Measurements from ENCODE around the gene VPS9D1. TPM values are rescaled to one million over a fixed set of nuclear protein-coding genes. Genes with fewer than 3 reads are reported as not detected.

Gene VPS9D1
- polyA plus RNA-seq, 1 donor, result 13.4 TPM

DNA sequence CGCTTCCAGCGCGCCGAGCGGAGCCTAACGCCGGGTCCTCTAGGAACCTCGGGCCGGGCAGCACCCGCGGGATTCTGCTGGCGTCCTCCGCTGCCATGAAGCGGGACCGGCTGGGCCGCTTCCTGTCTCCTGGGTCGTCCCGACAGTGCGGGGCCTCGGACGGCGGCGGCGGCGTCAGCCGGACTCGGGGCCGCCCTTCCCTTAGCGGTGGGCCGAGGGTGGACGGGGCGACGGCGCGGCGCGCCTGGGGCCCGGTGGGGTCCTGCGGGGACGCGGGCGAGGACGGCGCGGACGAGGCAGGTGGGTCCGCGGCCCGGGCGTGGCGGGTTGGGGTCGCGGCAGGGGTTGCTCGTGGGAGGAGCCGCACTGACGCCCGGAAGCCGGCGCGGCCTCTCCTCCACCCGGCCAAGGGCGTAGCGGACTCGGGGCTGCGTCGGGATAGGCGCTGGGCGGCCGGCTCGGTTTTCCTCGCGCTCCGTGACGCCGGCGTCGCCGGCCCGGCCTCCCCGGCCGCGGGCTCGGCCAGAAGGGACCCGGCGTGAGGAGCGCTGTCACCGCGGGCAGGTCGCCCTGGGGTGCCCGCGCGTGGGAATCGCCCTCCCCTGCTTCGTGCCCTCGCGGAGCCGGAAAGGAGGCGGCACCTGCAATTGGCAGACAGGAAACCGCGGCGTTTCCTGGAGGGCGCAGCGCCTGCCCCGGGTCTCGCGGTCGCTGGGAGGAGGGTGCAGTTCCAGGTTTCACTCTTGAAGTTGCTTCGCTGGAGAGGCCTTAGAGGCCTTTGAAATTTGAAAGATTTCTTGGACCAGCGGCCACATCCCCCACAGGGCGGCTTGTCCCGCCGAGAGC lies 1.1 kb upstream of the VPS9D1 start:
- WGBS (ENCODE audit: insufficient coverage, low lambda C conversion rate), result no CpG with 5 or more reads among the region's 112 CpGs

DNA sequence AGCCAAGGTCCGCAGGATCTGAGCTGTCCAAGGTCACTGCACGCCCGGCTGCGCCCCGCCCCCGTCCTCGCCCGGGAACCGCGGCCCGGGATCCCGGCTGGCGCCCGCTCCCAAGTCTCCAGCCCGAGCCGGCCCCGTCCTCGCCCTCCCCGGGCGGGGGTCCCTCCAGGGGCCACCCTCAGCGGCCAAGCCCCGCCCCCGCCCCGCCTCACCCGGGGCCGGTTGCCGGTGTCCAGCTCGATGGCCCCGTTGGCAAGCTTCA lies 216 bp downstream of the VPS9D1 start:
- Histone ChIP-seq H3K4me3 (ENCODE audit: low read length) (peak overlapping the region; percentile 67), H3K27ac (ENCODE audit: low read length) (peak overlapping the region; percentile 68), H3K36me3 (ENCODE audit: control insufficient read depth, insufficient read depth, low read length) (peaks cover 29% of the 10 kb centered on the region), H3K9me3 (ENCODE audit: control insufficient read depth, low read depth, low read length) (no peaks in the 10 kb centered on the region), H3K4me1 (ENCODE audit: control insufficient read depth, insufficient read depth, low read length) (peaks cover 18% of the 10 kb centered on the region), H3K27me3 (ENCODE audit: control insufficient read depth, insufficient read depth, low read length) (no peaks in the 10 kb centered on the region)
- WGBS (ENCODE audit: insufficient coverage, low lambda C conversion rate), result no CpG with 5 or more reads among the region's 29 CpGs
- DNase-seq, result peak; percentile 61 to 80

More for the DNA sequence above, 1.1 kb upstream of the VPS9D1 start:
- peak in 1 of 2 donors; percentile 70 for DNase-seq
- peaks cover 32% of the 10 kb centered on the region for H3K36me3 ChIP-seq (ENCODE audit: control insufficient read depth, insufficient read depth, low read length)
- H3K27me3 ChIP-seq (ENCODE audit: control insufficient read depth, insufficient read depth, low read length), result no peaks in the 10 kb centered on the region
- H3K27ac ChIP-seq (ENCODE audit: low read length), result peak overlapping the region; percentile 85
- peaks cover 18% of the 10 kb centered on the region for H3K4me1 ChIP-seq (ENCODE audit: control insufficient read depth, insufficient read depth, low read length)
- peak overlapping the region; percentile 67 for H3K4me3 ChIP-seq (ENCODE audit: low read length)
- no peaks in the 10 kb centered on the region for H3K9me3 ChIP-seq (ENCODE audit: control insufficient read depth, low read depth, low read length)

DNA sequence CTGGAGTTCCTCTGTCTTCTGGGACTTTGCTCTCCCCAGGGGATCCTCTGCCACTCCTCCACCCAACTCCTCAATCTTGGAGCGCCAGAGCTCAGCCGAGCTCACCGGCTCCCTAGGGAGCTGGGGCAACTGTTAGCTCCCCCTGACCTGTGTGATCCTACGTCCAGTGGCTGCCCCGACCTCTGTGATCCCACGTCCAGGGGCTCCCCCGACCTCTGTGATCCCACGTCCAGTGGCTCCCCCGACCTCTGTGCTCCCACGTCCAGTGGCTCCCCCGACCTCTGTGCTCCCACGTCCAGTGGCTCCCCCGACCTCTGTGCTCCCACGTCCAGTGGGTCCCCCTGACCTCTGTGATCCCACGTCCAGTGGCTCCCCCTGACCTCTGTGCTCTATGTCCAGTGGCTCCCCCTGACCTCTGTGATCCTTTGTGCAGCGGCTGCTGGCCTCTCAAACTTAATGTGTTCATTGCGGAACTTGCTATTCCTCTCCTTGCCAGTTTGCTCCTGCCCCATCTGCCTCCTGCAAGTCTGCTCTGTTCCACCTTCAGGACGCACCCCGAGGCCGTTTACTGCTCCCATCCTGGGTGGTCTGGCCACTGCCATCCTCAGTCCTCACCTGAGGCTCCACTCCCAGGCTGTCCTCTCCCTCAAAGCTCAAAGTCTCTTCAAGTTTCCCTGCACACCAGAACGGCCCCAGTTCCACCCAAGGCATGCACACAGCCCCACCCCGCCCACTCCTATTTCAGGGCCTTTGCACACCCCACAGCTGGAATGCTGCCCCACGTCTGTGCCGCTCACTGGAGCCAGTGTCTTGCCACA lies 2.8 kb downstream of the VPS9D1 start:
- no peak overlapping the region for H3K27ac ChIP-seq (ENCODE audit: low read length)
- H3K27me3 ChIP-seq (ENCODE audit: control insufficient read depth, insufficient read depth, low read length), result no peaks in the 10 kb centered on the region
- H3K4me1 ChIP-seq (ENCODE audit: control insufficient read depth, insufficient read depth, low read length), result peaks cover 12% of the 10 kb centered on the region
- DNase-seq, result peak in 1 of 2 donors; percentile 31
- no peaks in the 10 kb centered on the region for H3K9me3 ChIP-seq (ENCODE audit: control insufficient read depth, low read depth, low read length)
- WGBS (ENCODE audit: insufficient coverage, low lambda C conversion rate), result no CpG with 5 or more reads among the region's 24 CpGs
- no peak overlapping the region for H3K4me3 ChIP-seq (ENCODE audit: low read length)
- H3K36me3 ChIP-seq (ENCODE audit: control insufficient read depth, insufficient read depth, low read length), result peaks cover 8% of the 10 kb centered on the region

DNA sequence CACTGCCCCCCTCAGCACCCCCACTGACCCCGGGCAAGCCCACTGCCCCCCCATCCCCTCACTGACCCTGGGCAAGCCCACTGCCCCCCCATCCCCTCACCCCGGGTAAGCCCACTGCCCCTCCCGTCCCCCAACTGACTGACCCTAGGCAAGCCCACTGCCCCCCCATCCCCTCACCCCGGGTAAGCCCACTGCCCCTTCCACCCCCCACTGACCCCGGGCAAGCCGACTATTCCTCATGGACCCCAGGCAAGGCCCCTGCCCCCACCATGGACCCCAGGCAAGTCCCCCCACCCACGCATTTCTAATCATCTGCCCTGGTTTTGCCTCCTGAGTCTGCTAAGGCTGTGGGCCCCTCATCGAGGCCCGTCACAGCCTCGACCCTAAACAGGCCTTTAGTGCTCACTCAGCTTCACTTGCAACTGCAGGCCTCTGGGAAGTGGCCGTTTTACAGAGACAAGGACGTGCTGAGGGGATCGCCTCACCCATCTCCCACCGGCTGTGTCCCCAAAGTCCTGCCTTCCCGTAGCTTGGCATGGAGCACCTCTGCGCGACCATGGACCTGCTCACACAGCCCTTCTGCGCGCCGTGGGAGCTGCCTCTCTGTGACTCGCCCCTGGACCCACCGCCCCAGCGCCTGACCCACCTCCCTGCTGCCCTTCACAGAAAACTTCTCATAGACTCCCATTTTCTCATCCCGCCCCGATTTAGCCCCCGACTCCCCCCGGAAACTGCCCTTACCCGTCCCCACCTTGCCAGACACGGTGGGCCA lies 3.6 kb downstream of the VPS9D1 start:
- Histone ChIP-seq H3K4me3 (ENCODE audit: low read length) (no peak overlapping the region), H3K9me3 (ENCODE audit: control insufficient read depth, low read depth, low read length) (no peaks in the 10 kb centered on the region), H3K4me1 (ENCODE audit: control insufficient read depth, insufficient read depth, low read length) (peaks cover 15% of the 10 kb centered on the region), H3K36me3 (ENCODE audit: control insufficient read depth, insufficient read depth, low read length) (peaks cover 5% of the 10 kb centered on the region), H3K27me3 (ENCODE audit: control insufficient read depth, insufficient read depth, low read length) (peaks cover 4% of the 10 kb centered on the region), H3K27ac (ENCODE audit: low read length) (no peak overlapping the region)
- no peak for DNase-seq
- WGBS (ENCODE audit: insufficient coverage, low lambda C conversion rate), result no CpG with 5 or more reads among the region's 29 CpGs

DNA sequence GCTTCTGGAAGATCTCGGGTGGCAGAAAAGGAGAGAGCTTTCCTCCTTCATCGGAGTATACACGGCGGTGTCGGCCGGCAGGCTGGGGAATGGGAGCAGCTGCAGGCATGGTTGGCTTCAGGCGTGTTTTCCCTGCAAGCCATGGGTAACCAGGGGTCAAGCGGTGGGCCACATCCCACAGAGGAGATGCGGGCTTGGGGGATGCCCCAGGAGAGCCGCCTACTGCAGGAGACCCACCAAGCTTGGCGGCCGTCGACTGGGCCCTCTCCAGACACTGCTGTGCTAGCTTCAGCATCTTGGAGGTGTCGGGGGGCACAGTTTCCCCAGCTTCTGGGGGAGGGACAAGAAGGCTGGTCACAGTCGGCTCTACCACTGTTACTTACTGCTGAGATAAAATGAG lies 4.2 kb downstream of the VPS9D1 start:
- peaks cover 17% of the 10 kb centered on the region for H3K4me1 ChIP-seq (ENCODE audit: control insufficient read depth, insufficient read depth, low read length)
- H3K27ac ChIP-seq (ENCODE audit: low read length), result no peak overlapping the region
- H3K27me3 ChIP-seq (ENCODE audit: control insufficient read depth, insufficient read depth, low read length), result peaks cover 6% of the 10 kb centered on the region
- no peak for DNase-seq
- WGBS (ENCODE audit: insufficient coverage, low lambda C conversion rate), result no CpG with 5 or more reads among the region's 15 CpGs
- no peaks in the 10 kb centered on the region for H3K9me3 ChIP-seq (ENCODE audit: control insufficient read depth, low read depth, low read length)
- peaks cover 5% of the 10 kb centered on the region for H3K36me3 ChIP-seq (ENCODE audit: control insufficient read depth, insufficient read depth, low read length)
- H3K4me3 ChIP-seq (ENCODE audit: low read length), result no peak overlapping the region

DNA sequence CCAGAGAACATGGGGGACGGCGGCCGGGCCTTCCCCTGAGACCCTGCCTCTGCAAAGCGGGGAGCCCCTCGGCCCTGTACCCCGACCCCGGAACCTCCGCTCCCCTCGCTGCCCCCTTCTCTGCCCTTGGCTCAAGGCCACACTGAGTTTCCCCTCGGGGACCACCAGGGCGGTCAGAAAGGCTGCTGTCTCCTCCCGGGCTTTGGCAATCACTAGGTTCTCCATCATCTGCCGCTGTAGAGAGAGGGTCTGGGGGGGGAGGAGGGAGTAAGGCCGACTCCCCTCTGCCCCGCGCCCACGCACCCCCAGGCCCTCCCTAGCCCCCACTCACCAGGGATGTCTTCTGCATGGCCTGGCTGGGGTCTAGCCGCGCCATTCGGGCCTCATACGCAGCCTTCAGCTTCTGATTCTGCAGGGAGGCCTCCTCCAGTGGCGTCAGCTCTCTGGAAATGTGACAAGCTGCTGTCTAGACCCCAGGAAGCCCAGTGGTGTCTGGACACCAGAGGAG lies 8.4 kb downstream of the VPS9D1 start:
- peak in 1 of 2 donors; percentile 22 for DNase-seq
- Histone ChIP-seq H3K27me3 (ENCODE audit: control insufficient read depth, insufficient read depth, low read length) (peaks cover 6% of the 10 kb centered on the region), H3K36me3 (ENCODE audit: control insufficient read depth, insufficient read depth, low read length) (peaks cover 6% of the 10 kb centered on the region), H3K9me3 (ENCODE audit: control insufficient read depth, low read depth, low read length) (no peaks in the 10 kb centered on the region), H3K4me3 (ENCODE audit: low read length) (peak overlapping the region; percentile 59), H3K27ac (ENCODE audit: low read length) (no peak overlapping the region), H3K4me1 (ENCODE audit: control insufficient read depth, insufficient read depth, low read length) (peaks cover 8% of the 10 kb centered on the region)
- WGBS (ENCODE audit: insufficient coverage, low lambda C conversion rate), result no CpG with 5 or more reads among the region's 22 CpGs

DNA sequence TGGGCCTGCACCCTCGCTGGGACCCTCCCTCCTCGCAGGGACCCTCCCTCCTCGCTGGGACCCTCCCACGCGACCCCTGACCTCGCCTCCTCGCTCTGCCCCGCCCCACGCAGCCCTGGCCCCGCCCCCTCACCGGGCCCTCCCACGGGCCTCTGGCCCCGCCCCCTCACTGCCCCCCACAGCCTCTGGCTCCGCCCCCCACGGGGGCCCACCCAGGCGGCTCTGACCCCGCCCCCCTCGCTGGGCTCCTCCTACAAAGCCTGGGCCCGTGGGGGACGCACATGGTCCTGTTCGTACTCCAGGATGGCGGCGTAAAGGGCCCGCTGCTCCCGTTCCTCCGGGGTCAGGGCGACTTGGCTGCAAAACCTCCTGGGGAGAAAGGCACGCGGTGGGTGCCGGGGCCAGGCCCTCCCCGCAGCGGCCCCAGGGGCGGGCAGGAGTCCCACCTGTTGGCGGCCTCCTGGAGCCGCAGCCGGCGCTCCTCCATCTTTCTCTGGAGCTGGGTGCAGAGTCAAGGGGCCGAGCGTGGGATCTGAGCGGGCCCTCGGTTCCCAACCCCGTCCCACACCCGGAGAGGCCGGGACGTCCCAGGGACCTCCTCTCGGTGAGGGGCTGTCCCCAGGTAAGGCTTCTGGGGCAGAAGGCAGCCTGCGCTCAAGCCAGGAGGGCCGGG lies 9.0 kb downstream of the VPS9D1 start:
- Histone ChIP-seq H3K4me3 (ENCODE audit: low read length) (peak overlapping the region; percentile 59), H3K36me3 (ENCODE audit: control insufficient read depth, insufficient read depth, low read length) (peaks cover 6% of the 10 kb centered on the region), H3K4me1 (ENCODE audit: control insufficient read depth, insufficient read depth, low read length) (peaks cover 8% of the 10 kb centered on the region), H3K27me3 (ENCODE audit: control insufficient read depth, insufficient read depth, low read length) (peaks cover 6% of the 10 kb centered on the region), H3K27ac (ENCODE audit: low read length) (no peak overlapping the region), H3K9me3 (ENCODE audit: control insufficient read depth, low read depth, low read length) (no peaks in the 10 kb centered on the region)
- peak in 1 of 2 donors; percentile 61 for DNase-seq
- no CpG with 5 or more reads among the region's 48 CpGs for WGBS (ENCODE audit: insufficient coverage, low lambda C conversion rate)

DNA sequence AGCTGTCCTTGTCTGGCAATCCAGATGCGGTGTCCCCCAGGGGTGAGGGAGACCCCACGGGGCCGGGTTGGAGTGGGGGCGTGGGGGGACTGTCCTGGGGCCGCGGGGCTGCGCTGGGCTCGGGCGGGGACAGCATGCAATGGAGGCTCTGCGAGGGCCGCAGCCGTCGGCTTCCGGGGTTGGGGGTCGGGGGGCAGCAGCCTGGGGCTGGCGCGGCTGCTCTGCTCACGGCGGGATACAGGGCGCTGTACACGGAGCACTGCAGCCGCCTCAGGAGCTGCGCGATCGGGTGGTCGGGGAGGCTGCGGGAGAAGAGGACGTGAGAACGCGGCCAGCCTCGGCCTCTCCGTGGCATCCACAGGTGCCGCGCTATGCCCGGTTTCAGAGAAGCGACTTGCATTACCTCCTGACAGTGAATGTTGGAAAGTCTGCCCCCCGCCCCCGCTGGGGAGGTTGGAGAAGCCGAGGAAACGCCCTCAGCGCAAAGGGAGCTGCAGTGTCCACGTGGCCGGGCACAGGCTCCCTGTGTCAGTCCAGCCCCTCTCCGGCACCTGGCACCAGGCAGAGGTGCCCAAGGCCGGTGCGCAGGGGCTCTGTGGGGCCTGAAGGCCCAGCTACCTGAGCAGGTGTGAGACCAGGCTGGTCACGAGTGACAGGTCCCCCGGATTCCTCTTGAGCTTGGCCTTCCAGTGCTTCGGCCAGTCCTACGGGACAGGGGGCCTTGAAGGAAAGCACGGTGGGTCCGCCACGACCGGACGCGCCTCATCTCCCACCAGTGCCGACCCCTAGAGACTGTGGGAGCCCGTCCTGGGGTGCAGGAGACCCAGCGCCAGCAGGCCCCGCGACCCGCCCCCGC lies 9.8 kb downstream of the VPS9D1 start:
- no CpG with 5 or more reads among the region's 63 CpGs for WGBS (ENCODE audit: insufficient coverage, low lambda C conversion rate)
- H3K36me3 ChIP-seq (ENCODE audit: control insufficient read depth, insufficient read depth, low read length), result peaks cover 3% of the 10 kb centered on the region

DNA sequence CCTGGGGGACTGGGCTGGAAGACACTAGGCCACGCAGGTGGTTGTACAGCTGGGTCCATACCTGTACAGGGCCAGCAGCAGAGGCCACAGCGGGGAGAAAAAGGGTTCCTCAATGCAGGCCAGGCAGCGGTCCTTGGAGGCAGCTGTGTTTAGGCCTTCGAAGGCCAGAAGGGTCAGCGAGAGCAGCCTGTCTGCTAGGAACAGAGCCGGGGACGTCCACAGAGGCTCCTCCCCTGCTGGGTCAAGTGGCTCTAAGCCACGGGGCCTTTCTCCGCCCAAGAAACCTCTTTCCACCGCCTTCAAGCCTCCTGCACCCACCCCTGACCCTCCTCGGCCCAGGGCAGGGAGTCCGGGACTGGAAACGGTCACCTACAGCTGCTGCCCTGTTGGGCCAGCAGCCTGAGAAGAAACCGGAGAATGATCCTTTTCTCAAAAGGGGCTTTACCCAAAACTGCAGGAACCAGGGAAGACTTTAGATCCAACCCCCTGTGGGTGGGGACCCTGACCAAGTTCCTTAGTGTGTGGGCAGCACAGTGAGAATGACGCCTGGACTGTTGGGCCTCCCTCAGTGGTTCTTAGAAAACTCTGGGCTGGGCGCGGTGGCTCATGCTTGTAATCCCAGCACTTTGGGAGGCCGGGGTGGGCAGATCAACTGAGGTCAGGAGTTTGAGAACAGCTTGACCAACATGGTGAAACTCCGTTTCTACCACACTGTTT lies 10.8 kb downstream of the VPS9D1 start:
- Histone ChIP-seq H3K4me1 (ENCODE audit: control insufficient read depth, insufficient read depth, low read length) (peaks cover 8% of the 10 kb centered on the region), H3K36me3 (ENCODE audit: control insufficient read depth, insufficient read depth, low read length) (peaks cover 3% of the 10 kb centered on the region), H3K27ac (ENCODE audit: low read length) (no peak overlapping the region), H3K27me3 (ENCODE audit: control insufficient read depth, insufficient read depth, low read length) (peaks cover 6% of the 10 kb centered on the region), H3K4me3 (ENCODE audit: low read length) (no peak overlapping the region), H3K9me3 (ENCODE audit: control insufficient read depth, low read depth, low read length) (no peaks in the 10 kb centered on the region)
- no CpG with 5 or more reads among the region's 19 CpGs for WGBS (ENCODE audit: insufficient coverage, low lambda C conversion rate)
- no peak for DNase-seq

More for the DNA sequence above, 9.8 kb downstream of the VPS9D1 start:
- Histone ChIP-seq H3K27ac (ENCODE audit: low read length) (no peak overlapping the region), H3K27me3 (ENCODE audit: control insufficient read depth, insufficient read depth, low read length) (peaks cover 6% of the 10 kb centered on the region), H3K4me3 (ENCODE audit: low read length) (no peak overlapping the region), H3K9me3 (ENCODE audit: control insufficient read depth, low read depth, low read length) (no peaks in the 10 kb centered on the region), H3K4me1 (ENCODE audit: control insufficient read depth, insufficient read depth, low read length) (peaks cover 8% of the 10 kb centered on the region)
- DNase-seq, result no peak

Data from large intestine (tissue), 3 donors.